Endodermal cell (in vitro differentiated cells): ENCODE measurements around the gene AGBL1. TPM values are rescaled to one million over a fixed set of nuclear protein-coding genes. Genes with fewer than 3 reads are reported as not detected.

ENCODE experiments used
- DNase-seq: peaks from one replicate; pipeline ENCODE4 v3.0.0-alpha.2; 2017
- H3K27ac ChIP-seq: 2 replicates; pipeline ENCODE4 v1.5.1; 2013; ENCODE audit warnings: mild to moderate bottlenecking, low read depth, low read length, moderate library complexity
- H3K27me3 ChIP-seq: 2 replicates; pipeline ENCODE4 v1.6.1; 2013; ENCODE audit warnings: mild to moderate bottlenecking, low read length, moderate library complexity; ENCODE audit not compliant: insufficient read depth, control insufficient read depth, poor library complexity, severe bottlenecking
- H3K36me3 ChIP-seq: 2 replicates; pipeline ENCODE4 v1.7.0; 2013; ENCODE audit warnings: mild to moderate bottlenecking, low read length, moderate library complexity; ENCODE audit not compliant: control insufficient read depth, insufficient read depth
- H3K4me1 ChIP-seq: one replicate; pipeline ENCODE4 v1.7.0; 2013; ENCODE audit warnings: low read length; ENCODE audit not compliant: control insufficient read depth, insufficient read depth
- H3K4me3 ChIP-seq: 2 replicates; pipeline ENCODE4 v1.5.1; 2013; ENCODE audit warnings: mild to moderate bottlenecking, low read length, moderate library complexity
- H3K9ac ChIP-seq: 2 replicates; pipeline ENCODE4 v1.6.1; 2013; ENCODE audit warnings: mild to moderate bottlenecking, low read length, moderate library complexity; ENCODE audit not compliant: poor library complexity, severe bottlenecking; ENCODE audit errors: extremely low read depth
- H3K9me3 ChIP-seq: 2 replicates; pipeline ENCODE4 v1.6.1; 2013; ENCODE audit warnings: mild to moderate bottlenecking, low read length, moderate library complexity; ENCODE audit not compliant: control insufficient read depth
- H3K27ac Mint-ChIP-seq: 2 replicates; pipeline ENCODE4 v1.8.0; 2020; ENCODE audit warnings: mixed read lengths
- H3K27me3 Mint-ChIP-seq: 2 replicates; pipeline ENCODE4 v1.8.0; 2021; ENCODE audit warnings: mild to moderate bottlenecking, mixed read lengths; ENCODE audit not compliant: insufficient read depth
- H3K36me3 Mint-ChIP-seq: 2 replicates; pipeline ENCODE4 v1.8.0; 2020; ENCODE audit warnings: low read depth, mixed read lengths
- H3K4me1 Mint-ChIP-seq: 2 replicates; pipeline ENCODE4 v1.8.0; 2020; ENCODE audit warnings: mixed read lengths
- H3K4me3 Mint-ChIP-seq: 2 replicates; pipeline ENCODE4 v1.8.0; 2020; ENCODE audit warnings: mild to moderate bottlenecking, moderate library complexity, mixed read lengths
- H3K9me3 Mint-ChIP-seq: 2 replicates; pipeline ENCODE4 v1.8.0; 2020; ENCODE audit warnings: mild to moderate bottlenecking, mixed read lengths
- CTCF ChIP-seq: fragments of 200-600 bp; sonication (generic); conservative IDR thresholded peaks from 2 replicates; pipeline ENCODE4 v1.5.0; 2021; ENCODE audit warnings: antibody characterized with exemption, mild to moderate bottlenecking
- WGBS, 2 experiments: methylation state at CpG; one replicate each; pipeline versions ENCODE4 v1.1.5 to v1.1.7; 2013; ENCODE audit warnings: missing lambda C conversion rate in 2 of 2, mixed read lengths in 1 of 2; ENCODE audit not compliant: insufficient coverage in 1 of 2, insufficient read length in 1 of 2; 5-methylcytosine and 5-hydroxymethylcytosine counted together
- total RNA-seq, 2 donors: library from RNA; stranded (reverse); fragmentation: NEBNext Ultra II Directional in 1 of 2; extraction: Animal tissue kit (Norgen Biotek cat#: 25700) in 1 of 2; gene quantifications; 2 replicates in 1 of 2; 3 replicates in 1 of 2; pipeline ENCODE4 v1.2.1, GENCODE V29; 2021

AGBL1 gene
- total RNA-seq, 2 donors from 2014 or later, result 0.07 to 0.11 TPM

DNA sequence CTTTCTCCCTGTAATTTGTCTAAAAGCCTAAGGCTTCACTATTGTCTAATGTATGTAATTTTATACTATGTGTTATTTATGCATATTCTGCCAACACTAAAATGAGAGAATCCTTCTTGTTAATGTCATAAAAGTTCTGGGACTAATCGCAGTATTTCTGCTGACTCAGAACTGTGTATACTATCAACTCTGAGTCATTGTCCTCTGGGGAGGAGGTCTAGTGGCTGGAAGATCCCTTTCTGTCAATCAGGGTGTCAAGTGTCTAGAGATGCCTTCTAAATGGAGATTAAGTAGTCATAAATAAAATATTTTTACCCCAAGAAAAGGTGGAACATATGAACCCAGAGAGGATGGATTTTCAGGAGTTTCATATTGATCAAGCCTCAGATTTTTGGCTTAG is 473.4 kb downstream of the AGBL1 start:
- H3K36me3 Mint-ChIP-seq, result no peaks in the 10 kb centered on the region

GRCh38 chr15:86555098-86555497 is 475.4 kb downstream of the AGBL1 start:
- no peak overlapping the region for H3K4me3 ChIP-seq
- no peak for TF ChIP-seq CTCF
- H3K9me3 Mint-ChIP-seq, result peaks cover 5% of the 10 kb centered on the region
- WGBS, 2 experiments, result 50 to 84% methylated on average over 1 to 2 of the region's 2 CpGs
- H3K36me3 Mint-ChIP-seq, result no peaks in the 10 kb centered on the region
- H3K9ac ChIP-seq, result no peak overlapping the region
- DNase-seq, result no peak
- peaks cover 1% of the 10 kb centered on the region for H3K27me3 Mint-ChIP-seq
- no peak overlapping the region for H3K4me3 Mint-ChIP-seq
- peaks cover 19% of the 10 kb centered on the region for H3K4me1 Mint-ChIP-seq
- no peaks in the 10 kb centered on the region for H3K36me3 ChIP-seq
- peaks cover 7% of the 10 kb centered on the region for H3K27me3 ChIP-seq
- no peak overlapping the region for H3K27ac ChIP-seq
- H3K27ac Mint-ChIP-seq, result no peak overlapping the region
- H3K9me3 ChIP-seq, result no peaks in the 10 kb centered on the region
- H3K4me1 ChIP-seq, result peaks cover 4% of the 10 kb centered on the region

More for the DNA sequence above, 473.4 kb downstream of the AGBL1 start:
- Histone ChIP-seq H3K27ac (no peak overlapping the region), H3K4me3 (no peak overlapping the region), H3K4me1 (peaks cover 4% of the 10 kb centered on the region), H3K36me3 (no peaks in the 10 kb centered on the region), H3K27me3 (peaks cover 19% of the 10 kb centered on the region), H3K9me3 (peaks cover 5% of the 10 kb centered on the region), H3K9ac (no peak overlapping the region)
- TF ChIP-seq CTCF, result no peak
- Mint-ChIP-seq H3K4me3 (no peak overlapping the region), H3K9me3 (peaks cover 4% of the 10 kb centered on the region), H3K27ac (no peak overlapping the region), H3K4me1 (peaks cover 8% of the 10 kb centered on the region), H3K27me3 (peaks cover 7% of the 10 kb centered on the region)
- DNase-seq, result no peak
- 90% methylated on average over 1 of the region's 1 CpG; no CpG with 5 or more reads in 1 of the 2 experiments for WGBS, 2 experiments

DNA sequence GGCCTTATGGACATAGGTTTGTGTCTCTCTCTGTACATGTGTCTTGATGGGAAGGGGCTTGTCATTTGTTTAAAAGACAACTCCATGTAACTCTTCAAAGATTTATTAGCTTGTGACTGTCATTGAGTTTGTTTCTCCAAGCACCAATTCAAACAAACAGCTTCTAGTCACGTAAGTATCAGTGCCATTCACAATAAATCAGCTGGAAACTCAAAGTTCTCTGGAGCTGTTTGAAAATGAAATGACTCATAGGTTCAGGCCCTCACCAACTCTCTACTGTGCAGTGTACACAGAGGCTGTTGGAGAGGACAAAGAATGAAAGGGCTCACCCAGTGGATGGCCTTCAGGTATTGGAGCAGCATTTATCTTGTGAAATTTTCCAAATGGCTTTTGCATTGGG is 476.3 kb downstream of the AGBL1 start:
- H3K27ac ChIP-seq, result no peak overlapping the region
- H3K4me3 ChIP-seq, result no peak overlapping the region
- peaks cover 3% of the 10 kb centered on the region for H3K9me3 ChIP-seq
- no peak overlapping the region for H3K9ac ChIP-seq
- no peak for TF ChIP-seq CTCF
- DNase-seq, result no peak
- peaks cover 7% of the 10 kb centered on the region for H3K27me3 ChIP-seq
- H3K27me3 Mint-ChIP-seq, result peaks cover 1% of the 10 kb centered on the region
- peaks cover 4% of the 10 kb centered on the region for H3K4me1 ChIP-seq
- no peaks in the 10 kb centered on the region for H3K36me3 ChIP-seq
- no peaks in the 10 kb centered on the region for H3K36me3 Mint-ChIP-seq
- no peak overlapping the region for H3K4me3 Mint-ChIP-seq
- peaks cover 13% of the 10 kb centered on the region for H3K9me3 Mint-ChIP-seq
- peaks cover 19% of the 10 kb centered on the region for H3K4me1 Mint-ChIP-seq
- WGBS, 2 experiments, result 88% methylated on average over 1 of the region's 1 CpG; no CpG with 5 or more reads in 1 of the 2 experiments
- no peak overlapping the region for H3K27ac Mint-ChIP-seq
